ENCODE results near the gene PCDHB11. TPM values are rescaled to one million over a fixed set of nuclear protein-coding genes. Genes with fewer than 3 reads are reported as not detected.
"Not testable (repeated sequence)": the region's sequence is repeated elsewhere in the genome, so short reads cannot be mapped to it uniquely, and the experiment has no call there.

Gene PCDHB11
- total RNA-seq, 1 experiment from 2014 or later, result 0.85 TPM

DNA sequence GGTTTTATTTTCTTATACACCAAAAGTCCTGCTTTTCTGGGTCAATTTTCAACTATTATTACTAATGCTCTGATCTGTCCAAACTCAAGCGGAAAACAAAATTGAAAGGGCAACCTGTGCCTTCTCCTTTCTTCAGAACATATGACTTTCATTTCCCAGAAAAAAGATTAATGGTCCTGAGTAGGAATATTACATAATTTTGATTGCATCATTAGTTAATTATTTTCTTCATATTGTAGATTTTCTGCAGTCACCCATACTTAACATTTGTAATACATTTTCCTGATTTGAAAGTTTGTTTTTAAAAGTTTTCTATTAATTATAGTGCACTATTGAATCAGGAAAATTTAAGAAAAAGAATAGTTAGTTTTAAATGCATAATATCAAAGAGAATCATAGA lies 23.5 kb upstream of the PCDHB11 start:
- Mint-ChIP-seq H3K36me3 (ENCODE audit: insufficient read depth, unreplicated experiment) (peaks cover 4% of the 10 kb centered on the region), H3K27me3 (ENCODE audit: unreplicated experiment) (no peaks in the 10 kb centered on the region), H3K27ac (ENCODE audit: unreplicated experiment) (no peak overlapping the region), H3K4me3 (ENCODE audit: low read depth, unreplicated experiment) (no peak overlapping the region), H3K4me1 (ENCODE audit: low read depth, unreplicated experiment) (no peaks in the 10 kb centered on the region), H3K9me3 (ENCODE audit: low read depth, unreplicated experiment) (peaks cover 3% of the 10 kb centered on the region)
- CTCF ChIA-PET, result no interaction called here
- no peak for DNase-seq
- TF ChIP-seq, protein P1, sequence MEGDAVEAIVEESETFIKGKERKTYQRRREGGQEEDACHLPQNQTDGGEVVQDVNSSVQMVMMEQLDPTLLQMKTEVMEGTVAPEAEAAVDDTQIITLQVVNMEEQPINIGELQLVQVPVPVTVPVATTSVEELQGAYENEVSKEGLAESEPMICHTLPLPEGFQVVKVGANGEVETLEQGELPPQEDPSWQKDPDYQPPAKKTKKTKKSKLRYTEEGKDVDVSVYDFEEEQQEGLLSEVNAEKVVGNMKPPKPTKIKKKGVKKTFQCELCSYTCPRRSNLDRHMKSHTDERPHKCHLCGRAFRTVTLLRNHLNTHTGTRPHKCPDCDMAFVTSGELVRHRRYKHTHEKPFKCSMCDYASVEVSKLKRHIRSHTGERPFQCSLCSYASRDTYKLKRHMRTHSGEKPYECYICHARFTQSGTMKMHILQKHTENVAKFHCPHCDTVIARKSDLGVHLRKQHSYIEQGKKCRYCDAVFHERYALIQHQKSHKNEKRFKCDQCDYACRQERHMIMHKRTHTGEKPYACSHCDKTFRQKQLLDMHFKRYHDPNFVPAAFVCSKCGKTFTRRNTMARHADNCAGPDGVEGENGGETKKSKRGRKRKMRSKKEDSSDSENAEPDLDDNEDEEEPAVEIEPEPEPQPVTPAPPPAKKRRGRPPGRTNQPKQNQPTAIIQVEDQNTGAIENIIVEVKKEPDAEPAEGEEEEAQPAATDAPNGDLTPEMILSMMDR (IDR thresholded peaks at IDR 0.05; ENCODE audit: unreplicated experiment), result no peak
- BruUV-seq (replicated peaks), result no TSS peak
- intact Hi-C loops (cut with micrococcal nuclease; ENCODE audit: unreplicated experiment), result no loop called here

DNA sequence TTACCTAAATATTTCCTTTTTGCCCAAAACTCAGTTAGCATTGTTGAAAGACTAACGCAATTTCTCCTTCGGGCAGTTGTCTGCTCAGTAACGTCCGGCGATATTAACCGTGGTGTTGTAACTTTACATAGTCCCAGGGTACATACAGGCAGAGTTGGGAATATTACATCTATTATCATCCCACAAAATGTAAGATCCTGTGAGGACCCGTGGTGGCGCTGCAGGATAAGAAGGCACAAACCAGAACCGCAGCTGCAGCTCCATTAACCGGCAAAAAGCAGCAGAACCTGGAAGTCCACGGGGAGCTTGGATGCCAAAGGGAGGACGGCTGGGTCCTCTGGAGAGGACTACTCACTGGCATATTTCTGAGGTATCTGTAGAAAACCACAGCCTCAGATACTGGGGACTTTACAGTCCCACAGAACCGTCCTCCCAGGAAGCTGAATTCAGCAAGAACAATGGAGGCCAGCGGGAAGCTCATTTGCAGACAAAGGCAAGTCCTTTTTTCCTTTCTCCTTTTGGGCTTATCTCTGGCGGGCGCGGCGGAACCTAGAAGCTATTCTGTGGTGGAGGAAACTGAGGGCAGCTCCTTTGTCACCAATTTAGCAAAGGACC lies 21.7 kb upstream of the PCDHB11 start, which contains the start of gene PCDHB8:
Gene PCDHB8, plus strand, starts transcription at position 214 of the 615 bp plus-strand sequence. Its CDS starts 245 bp downstream, at position 459.
- BruUV-seq (replicated peaks); CTCF ChIA-PET; intact Hi-C loops (cut with micrococcal nuclease; ENCODE audit: unreplicated experiment); H3K9me3 Mint-ChIP-seq (ENCODE audit: low read depth, unreplicated experiment); H3K4me1 Mint-ChIP-seq (ENCODE audit: low read depth, unreplicated experiment); H3K27me3 Mint-ChIP-seq (ENCODE audit: unreplicated experiment); DNase-seq; H3K36me3 Mint-ChIP-seq (ENCODE audit: insufficient read depth, unreplicated experiment); H3K4me3 Mint-ChIP-seq (ENCODE audit: low read depth, unreplicated experiment); H3K27ac Mint-ChIP-seq (ENCODE audit: unreplicated experiment): not testable (repeated sequence)

DNA sequence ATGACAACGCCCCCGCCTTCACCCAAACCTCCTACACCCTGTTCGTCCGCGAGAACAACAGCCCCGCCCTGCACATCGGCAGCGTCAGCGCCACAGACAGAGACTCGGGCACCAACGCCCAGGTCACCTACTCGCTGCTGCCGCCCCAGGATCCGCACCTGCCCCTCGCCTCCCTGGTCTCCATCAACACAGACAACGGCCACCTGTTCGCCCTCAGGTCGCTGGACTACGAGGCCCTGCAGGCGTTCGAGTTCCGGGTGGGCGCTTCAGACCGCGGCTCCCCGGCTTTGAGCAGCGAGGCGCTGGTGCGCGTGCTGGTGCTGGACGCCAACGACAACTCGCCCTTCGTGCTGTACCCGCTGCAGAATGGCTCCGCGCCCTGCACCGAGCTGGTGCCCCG lies 20.1 kb upstream of the PCDHB11 start:
- H3K4me1 Mint-ChIP-seq (ENCODE audit: low read depth, unreplicated experiment); H3K27me3 Mint-ChIP-seq (ENCODE audit: unreplicated experiment); H3K27ac Mint-ChIP-seq (ENCODE audit: unreplicated experiment); H3K36me3 Mint-ChIP-seq (ENCODE audit: insufficient read depth, unreplicated experiment); DNase-seq; BruUV-seq (replicated peaks); intact Hi-C loops (cut with micrococcal nuclease; ENCODE audit: unreplicated experiment); CTCF ChIA-PET; H3K4me3 Mint-ChIP-seq (ENCODE audit: low read depth, unreplicated experiment): not testable (repeated sequence)
- peaks cover 14% of the 10 kb centered on the region for H3K9me3 Mint-ChIP-seq (ENCODE audit: low read depth, unreplicated experiment)

DNA sequence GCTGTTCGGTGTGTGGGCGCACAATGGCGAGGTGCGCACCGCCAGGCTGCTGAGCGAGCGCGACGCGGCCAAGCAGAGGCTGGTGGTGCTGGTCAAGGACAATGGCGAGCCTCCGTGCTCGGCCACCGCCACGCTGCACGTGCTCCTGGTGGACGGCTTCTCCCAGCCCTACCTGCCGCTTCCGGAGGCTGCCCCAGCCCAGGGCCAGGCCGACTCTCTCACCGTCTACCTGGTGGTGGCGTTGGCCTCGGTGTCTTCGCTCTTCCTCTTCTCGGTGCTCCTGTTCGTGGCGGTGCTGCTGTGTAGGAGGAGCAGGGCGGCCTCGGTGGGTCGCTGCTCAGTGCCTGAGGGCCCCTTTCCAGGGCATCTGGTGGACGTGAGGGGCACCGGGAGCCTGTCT lies 19.6 kb upstream of the PCDHB11 start:
- H3K4me3 Mint-ChIP-seq (ENCODE audit: low read depth, unreplicated experiment); H3K27ac Mint-ChIP-seq (ENCODE audit: unreplicated experiment); BruUV-seq (replicated peaks); DNase-seq; H3K27me3 Mint-ChIP-seq (ENCODE audit: unreplicated experiment); intact Hi-C loops (cut with micrococcal nuclease; ENCODE audit: unreplicated experiment); H3K36me3 Mint-ChIP-seq (ENCODE audit: insufficient read depth, unreplicated experiment); H3K4me1 Mint-ChIP-seq (ENCODE audit: low read depth, unreplicated experiment); CTCF ChIA-PET: not testable (repeated sequence)
- H3K9me3 Mint-ChIP-seq (ENCODE audit: low read depth, unreplicated experiment), result peaks cover 17% of the 10 kb centered on the region

DNA sequence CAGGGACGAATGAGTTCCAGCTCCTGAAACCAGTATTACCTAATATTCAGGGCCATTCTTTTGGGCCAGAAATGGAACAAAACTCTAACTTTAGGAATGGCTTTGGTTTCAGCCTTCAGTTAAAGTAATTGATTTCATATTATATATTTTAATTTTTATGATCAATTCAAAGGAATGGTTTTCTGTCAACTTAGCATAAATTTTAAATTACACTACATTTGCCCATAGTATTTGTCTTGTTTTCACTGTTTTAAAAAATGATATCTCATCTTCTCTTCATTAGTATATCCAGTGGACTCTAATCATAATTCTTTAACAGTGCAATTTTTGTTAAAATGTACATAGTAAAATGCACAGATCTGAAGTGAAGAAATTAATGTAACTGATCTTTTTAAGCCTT lies 19.1 kb upstream of the PCDHB11 start:
- peaks cover 20% of the 10 kb centered on the region for H3K9me3 Mint-ChIP-seq (ENCODE audit: low read depth, unreplicated experiment)
- no peak for DNase-seq
- TF ChIP-seq, protein P1 (IDR thresholded peaks at IDR 0.05; ENCODE audit: unreplicated experiment), result no peak
- no TSS peak for BruUV-seq (replicated peaks)
- CTCF ChIA-PET, result no interaction called here
- no peaks in the 10 kb centered on the region for H3K4me1 Mint-ChIP-seq (ENCODE audit: low read depth, unreplicated experiment)
- H3K27me3 Mint-ChIP-seq (ENCODE audit: unreplicated experiment), result no peaks in the 10 kb centered on the region
- H3K27ac Mint-ChIP-seq (ENCODE audit: unreplicated experiment), result no peak overlapping the region
- H3K36me3 Mint-ChIP-seq (ENCODE audit: insufficient read depth, unreplicated experiment), result no peaks in the 10 kb centered on the region
- no peak overlapping the region for H3K4me3 Mint-ChIP-seq (ENCODE audit: low read depth, unreplicated experiment)
- intact Hi-C loops (cut with micrococcal nuclease; ENCODE audit: unreplicated experiment), result no loop called here

DNA sequence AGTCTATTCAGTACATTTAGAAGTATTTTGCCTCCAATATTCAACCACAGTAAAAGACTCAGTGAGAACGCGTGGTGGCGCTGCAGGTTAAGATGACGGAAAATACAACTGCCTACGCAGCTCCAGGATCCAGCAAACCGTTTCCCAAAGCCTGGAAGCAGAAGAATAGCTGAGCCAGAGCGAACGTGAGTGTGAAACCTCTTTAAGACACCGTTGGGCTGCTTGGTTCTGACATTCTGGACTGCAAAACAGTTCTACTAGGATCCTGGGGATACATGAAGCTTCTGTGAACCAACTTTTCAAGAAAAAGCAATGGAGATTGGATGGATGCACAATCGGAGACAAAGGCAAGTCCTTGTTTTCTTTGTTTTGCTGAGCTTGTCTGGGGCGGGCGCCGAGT lies 17.2 kb upstream of the PCDHB11 start, which contains the start of gene PCDHB16:
Gene PCDHB16, plus strand, starts transcription at position 140 of the 400 bp plus-strand sequence. Its CDS starts 173 bp downstream, at position 313.
- no TSS peak for BruUV-seq (replicated peaks)
- CTCF ChIA-PET, result interaction anchor here (1.0 kb wide), 1 partner anchor 382 kb away, joined by 3 read pairs; no protein-coding TSS in a partner anchor
- no peak within 1 kb of the TSS for H3K27ac Mint-ChIP-seq (ENCODE audit: unreplicated experiment)

DNA sequence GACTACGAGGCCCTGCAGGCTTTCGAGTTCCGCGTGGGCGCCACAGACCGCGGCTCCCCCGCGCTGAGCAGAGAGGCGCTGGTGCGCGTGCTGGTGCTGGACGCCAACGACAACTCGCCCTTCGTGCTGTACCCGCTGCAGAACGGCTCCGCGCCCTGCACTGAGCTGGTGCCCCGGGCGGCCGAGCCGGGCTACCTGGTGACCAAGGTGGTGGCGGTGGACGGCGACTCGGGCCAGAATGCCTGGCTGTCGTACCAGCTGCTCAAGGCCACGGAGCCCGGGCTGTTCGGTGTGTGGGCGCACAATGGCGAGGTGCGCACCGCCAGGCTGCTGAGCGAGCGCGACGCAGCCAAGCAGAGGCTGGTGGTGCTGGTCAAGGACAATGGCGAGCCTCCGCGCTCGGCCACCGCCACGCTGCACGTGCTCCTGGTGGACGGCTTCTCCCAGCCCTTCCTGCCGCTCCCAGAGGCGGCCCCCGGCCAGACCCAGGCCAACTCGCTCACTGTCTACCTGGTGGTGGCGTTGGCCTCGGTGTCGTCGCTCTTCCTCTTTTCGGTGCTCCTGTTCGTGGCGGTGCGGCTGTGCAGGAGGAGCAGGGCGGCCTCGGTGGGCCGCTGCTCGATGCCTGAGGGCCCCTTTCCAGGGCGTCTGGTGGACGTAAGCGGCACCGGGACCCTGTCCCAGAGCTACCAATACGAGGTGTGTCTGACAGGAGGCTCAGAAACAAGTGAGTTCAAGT lies 15.1 kb upstream of the PCDHB11 start:
- intact Hi-C loops (cut with micrococcal nuclease; ENCODE audit: unreplicated experiment); H3K4me1 Mint-ChIP-seq (ENCODE audit: low read depth, unreplicated experiment); H3K4me3 Mint-ChIP-seq (ENCODE audit: low read depth, unreplicated experiment); H3K27ac Mint-ChIP-seq (ENCODE audit: unreplicated experiment); DNase-seq; BruUV-seq (replicated peaks); H3K27me3 Mint-ChIP-seq (ENCODE audit: unreplicated experiment); H3K36me3 Mint-ChIP-seq (ENCODE audit: insufficient read depth, unreplicated experiment); CTCF ChIA-PET: not testable (repeated sequence)
- peaks cover 31% of the 10 kb centered on the region for H3K9me3 Mint-ChIP-seq (ENCODE audit: low read depth, unreplicated experiment)

More for the DNA sequence above, 17.2 kb upstream of the PCDHB11 start, which contains the start of gene PCDHB16:
- Mint-ChIP-seq H3K9me3 (ENCODE audit: low read depth, unreplicated experiment) (peaks cover 25% of the 10 kb centered on the region), H3K4me1 (ENCODE audit: low read depth, unreplicated experiment) (no peaks in the 10 kb centered on the region), H3K4me3 (ENCODE audit: low read depth, unreplicated experiment) (no peak within 1 kb of the TSS), H3K36me3 (ENCODE audit: insufficient read depth, unreplicated experiment) (no peaks in the 10 kb centered on the region), H3K27me3 (ENCODE audit: unreplicated experiment) (no peaks in the 10 kb centered on the region)
- intact Hi-C loops (cut with micrococcal nuclease; ENCODE audit: unreplicated experiment), result no loop called here
- DNase-seq, result no peak
- TF ChIP-seq, protein P1 (IDR thresholded peaks at IDR 0.05; ENCODE audit: unreplicated experiment), result no peak

All from Calu3 (cell line).